Ramos (cell line): ENCODE data around the gene UQCRC2.

ENCODE experiments used
- in situ Hi-C: fragments of 300-500 bp; cut with MboI; formaldehyde crosslinking; loops from one replicate; pipeline ENCODE4 v1.14.3; 2022; ENCODE audit warnings: low sequenced_read_pairs; ENCODE audit not compliant: unreplicated experiment

Gene UQCRC2

DNA sequence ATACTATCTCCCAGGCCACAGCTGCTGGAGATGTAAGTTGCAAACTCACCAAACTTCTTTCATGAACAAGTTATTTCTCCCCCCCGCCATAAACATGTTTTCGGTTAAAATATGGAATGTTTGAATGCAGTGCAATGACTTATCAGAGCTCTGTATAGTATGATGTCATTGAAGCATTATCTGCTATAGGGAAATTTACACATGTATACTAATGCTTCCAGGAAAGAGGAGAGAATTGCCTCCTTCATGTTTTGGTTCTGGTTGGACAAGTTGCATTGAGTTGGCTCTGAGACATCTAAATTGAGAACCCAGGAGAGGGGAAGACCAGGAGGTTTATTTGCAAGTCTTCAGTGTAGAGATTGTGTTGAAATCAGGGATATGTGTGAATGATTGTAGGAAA is 20.8 kb downstream of the UQCRC2 start:
- in situ Hi-C loops: no loop called here

- in situ Hi-C loops: no loop called here
Observed at GRCh38 chr16:21980032-21980431, 26.9 kb downstream of the UQCRC2 start.

GRCh38 chr16:21982108-21982507 is 28.9 kb downstream of the UQCRC2 start:
- in situ Hi-C loops: no loop called here

DNA sequence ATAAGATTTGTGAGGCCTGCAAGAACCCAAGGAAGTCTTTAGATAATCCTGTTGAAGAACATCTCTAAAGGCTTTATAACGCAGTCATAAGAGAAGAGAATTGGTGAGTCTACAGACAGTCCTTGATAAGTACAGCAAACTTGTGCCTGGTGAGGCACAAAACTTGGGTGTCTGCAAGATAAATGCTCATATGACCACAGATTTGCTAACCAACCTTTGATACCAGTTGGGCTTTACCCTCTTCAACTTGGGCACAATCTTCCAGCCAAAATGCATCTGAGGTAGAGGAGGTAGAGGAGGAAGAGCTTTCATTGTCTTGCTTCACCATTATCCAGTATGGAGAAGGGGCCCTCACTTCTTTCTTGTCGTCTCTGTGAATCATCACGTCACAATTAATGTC is 30.9 kb downstream of the UQCRC2 start:
- in situ Hi-C loops: no loop called here

DNA sequence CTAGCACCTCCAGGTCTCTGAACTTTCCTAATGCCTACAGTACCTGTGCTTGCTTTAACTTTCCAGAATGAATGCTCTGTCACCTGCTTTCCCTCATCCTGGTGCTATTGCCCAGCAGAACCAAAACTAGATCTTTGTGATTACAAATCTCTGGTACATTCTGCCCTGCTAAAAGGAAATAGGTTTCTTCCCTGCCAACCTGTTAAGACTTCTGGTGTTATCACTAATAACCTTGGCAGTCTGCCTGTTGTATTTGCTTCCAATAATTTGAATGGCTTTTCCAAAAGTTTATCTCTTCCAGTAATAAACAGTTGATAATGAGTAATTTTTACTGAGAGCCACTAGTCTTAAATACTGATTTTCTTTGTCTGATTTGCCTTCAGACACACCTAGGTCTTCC is 32.4 kb downstream of the UQCRC2 start:
- in situ Hi-C loops: no loop called here

DNA sequence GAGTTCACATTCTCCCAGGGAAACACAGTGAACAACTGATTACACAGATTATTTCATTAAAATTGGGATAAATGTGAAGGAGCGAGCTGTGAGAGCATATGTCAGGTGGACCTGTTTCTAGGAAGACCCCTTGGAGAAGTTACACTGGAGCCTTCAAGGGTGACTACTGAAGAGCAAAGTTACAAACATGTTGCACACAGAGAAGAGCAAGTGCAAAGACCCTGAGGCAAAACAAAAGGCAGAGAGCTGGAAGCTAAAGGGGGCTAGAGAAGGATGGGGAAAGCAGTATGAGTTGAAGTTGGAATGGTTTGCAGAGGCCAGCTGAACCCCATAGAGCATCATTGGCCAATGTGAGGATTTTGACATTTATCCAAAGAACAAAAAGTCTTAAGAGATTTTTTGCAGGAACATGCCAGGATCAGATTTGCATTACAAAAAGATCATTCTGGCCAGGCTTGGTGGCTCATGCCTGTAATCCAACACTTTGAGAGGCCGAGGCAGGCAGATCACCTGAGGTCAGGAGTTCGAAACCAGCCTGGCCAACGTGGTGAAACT is 33.6 kb downstream of the UQCRC2 start:
- in situ Hi-C loops: no loop called here

DNA sequence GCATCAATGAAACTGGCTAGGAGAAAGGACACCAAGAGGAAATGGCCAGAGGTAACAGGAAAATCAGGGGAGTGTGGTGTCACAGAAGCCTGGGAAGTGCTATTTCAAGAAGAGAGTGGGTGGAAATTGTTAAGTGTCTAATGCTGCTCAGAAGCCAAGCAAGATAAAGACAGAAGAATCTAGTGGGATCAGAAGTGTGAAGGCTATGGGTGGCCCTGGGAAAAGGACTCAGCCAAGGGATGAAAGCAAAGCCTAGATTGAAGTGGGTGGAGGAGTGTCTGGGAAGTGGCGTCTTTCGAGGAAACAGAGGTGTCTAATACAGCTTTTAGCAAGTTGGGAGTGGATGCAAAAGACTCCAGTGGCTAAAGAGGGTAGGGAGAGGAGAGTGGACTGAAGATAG is 34.3 kb downstream of the UQCRC2 start:
- in situ Hi-C loops: no loop called here

DNA sequence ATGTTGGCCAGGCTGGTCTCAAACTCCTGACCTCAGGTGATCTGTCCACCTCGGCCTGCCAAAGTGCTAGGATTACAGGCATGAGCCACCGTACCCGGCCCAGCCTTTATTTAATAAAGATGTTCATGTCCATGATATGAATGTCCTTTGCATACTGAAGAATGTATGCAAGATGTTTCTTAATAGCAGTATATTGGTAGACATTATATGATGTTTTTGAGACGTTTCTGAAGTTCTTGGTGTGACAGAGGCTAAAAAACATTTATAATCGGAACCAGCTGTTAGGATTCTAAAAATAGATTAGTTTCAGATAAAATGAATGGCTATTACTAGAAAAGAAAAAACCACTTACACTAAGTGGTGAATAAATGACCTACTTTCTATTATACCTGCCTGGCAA is 36.0 kb downstream of the UQCRC2 start:
- in situ Hi-C loops: no loop called here

- in situ Hi-C loops: no loop called here
Observed at GRCh38 chr16:21989751-21990150, 36.6 kb downstream of the UQCRC2 start.

GRCh38 chr16:21990381-21990944 is 37.3 kb downstream of the UQCRC2 start:
- in situ Hi-C loops: no loop called here

DNA sequence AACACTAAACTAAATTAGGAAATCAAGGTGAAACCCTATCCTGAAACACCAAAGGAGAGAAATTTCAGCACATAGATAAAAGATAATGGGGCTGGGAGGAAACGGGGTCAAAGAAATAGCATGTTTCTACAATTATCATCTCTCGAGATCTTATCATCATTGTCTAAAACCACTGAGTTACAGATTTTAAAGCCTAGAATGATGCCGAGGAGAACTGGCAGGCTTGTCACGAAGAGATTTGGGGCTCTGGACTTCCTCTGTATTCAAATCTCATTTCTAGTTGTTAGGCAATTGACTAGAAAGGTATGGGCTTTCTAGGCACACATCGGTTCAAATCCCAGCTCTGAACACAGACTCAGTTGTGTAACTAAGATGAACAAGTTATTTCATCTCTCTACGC is 38.5 kb downstream of the UQCRC2 start:
- in situ Hi-C loops: no loop called here

DNA sequence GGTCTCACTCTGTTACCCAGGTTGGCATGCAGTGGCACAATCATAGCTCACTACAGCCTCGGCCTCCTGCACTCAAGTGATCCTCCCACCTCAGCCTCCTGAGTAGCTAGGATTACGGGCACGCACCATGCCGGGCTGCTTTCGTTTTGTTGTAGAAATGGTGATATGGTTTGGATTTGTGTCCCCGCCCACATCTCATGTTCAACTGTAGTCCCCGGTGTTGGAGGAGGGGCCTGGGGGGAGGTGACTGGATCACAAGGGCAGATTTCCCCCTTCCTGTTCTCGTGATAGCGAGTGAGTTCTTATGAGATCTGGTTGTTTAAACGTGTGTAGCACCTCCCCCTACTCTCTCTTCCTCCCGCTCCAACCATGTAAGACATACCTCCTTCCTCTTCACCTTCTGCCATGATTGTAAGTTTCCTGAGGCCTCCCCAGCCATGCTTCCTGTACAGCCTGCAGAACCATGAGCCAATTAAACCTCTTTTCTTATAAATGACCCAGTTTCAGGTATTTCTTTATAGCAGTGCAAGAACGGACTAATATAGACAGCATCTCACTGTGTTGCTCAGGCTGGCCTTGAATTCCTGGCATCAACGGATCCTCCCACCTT is 41.8 kb downstream of the UQCRC2 start:
- in situ Hi-C loops: no loop called here

DNA sequence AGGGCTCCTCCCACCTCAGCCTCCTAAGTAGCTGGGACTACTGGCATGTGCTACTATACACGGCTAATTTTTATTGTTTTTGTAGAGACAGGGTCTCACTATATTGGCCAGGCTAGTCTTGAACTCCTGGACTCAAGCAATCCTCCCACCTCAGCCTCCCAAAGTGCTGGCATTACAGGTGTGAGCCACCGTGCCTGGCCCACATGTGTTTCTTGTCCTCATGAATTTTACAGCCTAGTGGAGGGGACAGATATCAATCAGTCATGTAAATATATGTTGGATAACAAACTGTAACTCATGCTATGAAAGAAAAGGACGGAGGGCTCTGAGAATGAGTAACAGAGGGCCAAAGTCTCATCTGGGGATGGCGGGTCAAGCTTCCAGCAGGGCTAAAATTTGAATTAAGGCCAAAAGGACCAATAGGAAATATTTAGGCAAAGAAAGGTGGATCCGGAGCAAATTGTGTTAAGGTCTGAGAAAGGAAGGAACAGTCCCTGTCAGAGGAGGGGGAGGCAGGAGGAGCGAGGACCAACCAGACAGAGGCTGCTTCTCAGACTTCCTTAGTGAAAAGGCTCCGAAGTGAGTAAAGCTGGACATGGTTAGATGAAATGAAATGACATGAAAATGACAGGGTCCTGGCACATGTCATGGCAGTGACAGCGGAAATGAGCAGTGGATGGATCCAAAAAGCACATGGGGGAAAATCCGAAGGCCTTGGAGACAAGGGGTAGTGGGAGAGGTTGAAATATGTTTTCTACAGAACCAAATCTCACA is 43.9 kb downstream of the UQCRC2 start:
- in situ Hi-C loops: no loop called here

- in situ Hi-C loops: no loop called here
Observed at GRCh38 chr16:21997697-21998480, 44.7 kb downstream of the UQCRC2 start.

DNA sequence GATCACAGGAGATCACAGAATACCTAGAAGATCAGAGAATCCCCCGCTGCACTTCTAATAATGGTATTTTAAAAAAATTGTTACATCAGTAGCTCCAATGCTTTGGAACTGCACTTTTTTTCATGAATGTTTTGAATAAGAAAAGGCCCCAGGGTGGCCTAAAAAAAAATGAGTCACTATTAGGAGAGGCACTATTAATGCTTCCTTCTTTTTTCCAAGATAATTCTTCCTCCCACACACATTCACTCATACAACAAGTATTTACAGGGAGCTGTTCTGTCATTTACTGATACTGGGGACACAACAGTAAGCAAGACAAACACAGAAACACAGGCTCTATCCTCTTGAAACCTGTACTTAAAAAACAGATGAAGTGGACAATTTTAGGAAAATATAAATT is 48.4 kb downstream of the UQCRC2 start:
- in situ Hi-C loops: loop anchor here (5.0 to 10.0 kb wide), 3 partner anchors 86 to 293 kb away; partner anchors contain the start of gene POLR3E

DNA sequence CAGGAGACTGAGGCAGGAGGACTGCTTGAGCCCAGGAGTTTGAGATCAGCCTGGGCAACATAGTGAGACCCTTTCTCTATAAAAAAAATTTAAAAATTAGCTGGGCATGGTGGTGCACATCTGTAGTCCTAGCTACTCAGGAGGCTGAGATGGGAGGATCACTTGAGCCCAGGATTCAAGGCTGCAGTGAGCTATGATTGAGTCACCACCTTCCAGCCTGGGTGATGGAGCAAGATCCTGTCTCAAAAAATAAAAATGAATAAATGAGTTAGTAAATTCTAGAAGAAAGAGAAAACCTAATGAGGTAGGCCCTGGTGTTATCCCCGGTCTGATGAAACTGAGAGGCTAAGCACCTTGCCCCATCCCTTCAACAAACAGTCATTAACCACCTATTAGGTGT is 48.9 kb downstream of the UQCRC2 start:
- in situ Hi-C loops: loop anchor here (5.0 to 10.0 kb wide), 3 partner anchors 85 to 293 kb away; partner anchors contain the start of gene POLR3E

DNA sequence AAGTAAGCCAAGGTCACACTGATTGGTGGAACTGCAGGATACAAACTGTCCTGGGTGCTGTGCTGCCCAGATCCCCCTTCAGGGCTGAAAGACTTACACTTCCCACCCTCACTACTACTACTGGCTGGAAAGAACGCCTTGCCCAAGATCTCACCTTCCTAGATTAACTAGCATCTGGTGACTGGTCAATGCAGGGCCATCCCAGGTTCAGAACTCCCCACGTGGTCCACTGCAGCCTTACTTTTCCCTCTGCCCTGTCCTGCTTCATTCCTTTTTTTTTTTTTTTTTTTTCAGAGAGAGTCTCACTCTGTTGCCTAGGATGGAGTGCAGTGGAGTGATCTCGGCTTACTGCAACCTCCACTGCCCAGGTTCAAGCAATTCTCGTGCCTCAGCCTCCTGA is 50.0 kb downstream of the UQCRC2 start:
- in situ Hi-C loops: loop anchor here (5.0 to 10.0 kb wide), 3 partner anchors 84 to 292 kb away; partner anchors contain the start of gene POLR3E

DNA sequence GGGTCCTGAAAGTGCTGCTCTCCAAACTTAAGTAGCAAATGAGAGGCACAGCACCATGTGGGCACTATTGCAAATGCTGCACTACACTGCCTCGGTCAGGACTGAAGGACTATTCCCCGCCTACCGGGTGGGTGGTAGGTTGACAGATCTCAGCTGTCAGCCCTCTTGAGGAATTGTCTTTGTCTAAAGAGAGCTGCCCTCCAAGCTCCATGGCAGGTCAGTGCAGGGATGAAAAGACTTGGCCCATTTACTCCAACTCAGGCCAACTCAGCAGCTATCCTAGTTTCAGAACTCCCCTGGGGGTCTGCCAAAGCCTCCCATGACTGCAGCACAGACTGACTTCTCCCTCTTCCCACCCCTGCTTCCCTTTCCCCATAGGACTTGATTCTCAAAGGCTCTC is 51.2 kb downstream of the UQCRC2 start:
- in situ Hi-C loops: loop anchor here (5.0 to 10.0 kb wide), 3 partner anchors 83 to 290 kb away; partner anchors contain the start of gene POLR3E

DNA sequence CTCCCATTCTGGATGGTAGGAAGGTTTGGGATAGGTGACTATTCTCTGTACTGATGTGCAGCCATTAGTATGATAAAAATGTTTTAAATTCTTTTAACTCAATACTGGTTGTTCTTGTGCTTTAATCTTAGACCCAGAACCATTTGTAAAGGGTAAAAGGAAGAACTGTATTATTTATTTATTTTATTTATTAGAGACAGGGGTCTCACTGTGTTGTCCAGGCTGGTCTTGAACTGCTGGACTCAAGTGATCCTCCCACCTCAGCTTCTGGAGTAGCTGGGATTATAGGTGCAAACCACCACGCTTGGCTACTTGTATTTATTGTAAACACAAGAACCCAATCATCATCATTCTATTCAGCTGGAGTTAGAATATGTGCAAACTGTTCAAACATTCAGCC is 52.6 kb downstream of the UQCRC2 start:
- in situ Hi-C loops: loop anchor here (10.0 kb wide), 1 partner anchor 289 kb away; the partner anchor contains the start of gene POLR3E

GRCh38 chr16:22006636-22007035 is 53.5 kb downstream of the UQCRC2 start:
- in situ Hi-C loops: loop anchor here (10.0 kb wide), 1 partner anchor 288 kb away; the partner anchor contains the start of gene POLR3E
